Tibial nerve (tissue), 4 donors: Measurements from ENCODE around the gene POMGNT2.

Experiments
- CTCF ChIP-seq, 5 experiments: fragments of 200-600 bp in 3 of 5; fragments of 450-650 bp in 2 of 5; sonication (generic) in 3 of 5; IDR thresholded peaks; one replicate each; pipeline ENCODE4 v1.5.1; 2016 to 2019; ENCODE audit warnings: antibody characterized with exemption in 5 of 5, mild to moderate bottlenecking in 3 of 5, moderate library complexity in 2 of 5
- EP300 ChIP-seq, 2 donors: sonication (generic); formaldehyde crosslinking; IDR thresholded peaks; one replicate each; pipeline ENCODE4 v1.6.1; 2017; ENCODE audit warnings: antibody characterized with exemption in 2 of 2, mild to moderate bottlenecking in 1 of 2
- POLR2A ChIP-seq, 2 donors: fragments of 450-650 bp; IDR thresholded peaks; one replicate each; pipeline ENCODE4 v1.6.1; 2017; ENCODE audit warnings: antibody characterized with exemption in 2 of 2, mild to moderate bottlenecking in 2 of 2, moderate library complexity in 2 of 2

- TF ChIP-seq CTCF (IDR thresholded peaks at IDR 0.05) (no peak), POLR2A (IDR thresholded peaks at IDR 0.05) (no peak), EP300 (IDR thresholded peaks at IDR 0.05) (no peak)
Observed at GRCh38 chr3:43154980-43155379, 49.1 kb upstream of the POMGNT2 start.
